RWPE1 (cell line): ENCODE data around the gene TEX30.

Experiments used
- CTCF ChIA-PET: fragments of 350-600 bp; sonication (Branson Sonifier 250); formaldehyde crosslinking; extraction: SDS; loops from one replicate; lab custom pipeline; 2021; lab: Yijun Ruan, JAX
- POLR2A ChIA-PET: fragments of 400-600 bp; formaldehyde crosslinking; extraction: SDS; loops from one replicate; lab custom pipeline; 2020; ENCODE audit warnings: antibody characterized with exemption; ENCODE audit not compliant: low non-redundant PET; lab: Yijun Ruan, JAX
- DNase-seq: peaks from one replicate; pipeline ENCODE4 v3.0.0; 2012; ENCODE audit warnings: low spot score
- H3K27ac ChIP-seq: fragments of 450-650 bp; 2 replicates; pipeline ENCODE4 v1.5.1; 2017
- TF ChIP-seq, protein P1 (sequence below): fragments of 450-650 bp; conservative IDR thresholded peaks from 2 replicates; pipeline ENCODE4 v1.5.1; 2017; ENCODE audit warnings: low read depth, mild to moderate bottlenecking

TEX30 gene

DNA sequence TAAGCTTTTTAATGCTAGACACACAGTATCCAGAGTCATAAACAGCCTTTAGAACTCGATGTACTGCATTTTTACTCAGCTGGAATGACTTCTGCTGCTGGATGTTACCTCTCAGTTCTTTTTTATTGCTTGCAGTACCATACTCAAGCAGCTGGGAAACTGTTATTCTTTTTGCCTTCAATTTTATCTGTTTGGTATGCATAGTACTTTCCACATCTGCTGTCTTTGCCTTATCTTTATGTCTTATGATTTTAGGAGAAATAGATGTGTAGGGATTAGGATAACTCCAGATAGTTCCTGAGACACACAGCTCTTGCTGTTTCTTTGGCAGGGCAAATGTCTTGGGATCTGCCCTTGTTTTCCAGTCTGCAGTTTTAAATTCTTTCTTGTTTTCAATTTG lies 31.5 kb downstream of the TEX30 start:
- no peak overlapping the region for H3K27ac ChIP-seq
- POLR2A ChIA-PET = no interaction called here
- DNase-seq = no peak
- TF ChIP-seq, protein P1, sequence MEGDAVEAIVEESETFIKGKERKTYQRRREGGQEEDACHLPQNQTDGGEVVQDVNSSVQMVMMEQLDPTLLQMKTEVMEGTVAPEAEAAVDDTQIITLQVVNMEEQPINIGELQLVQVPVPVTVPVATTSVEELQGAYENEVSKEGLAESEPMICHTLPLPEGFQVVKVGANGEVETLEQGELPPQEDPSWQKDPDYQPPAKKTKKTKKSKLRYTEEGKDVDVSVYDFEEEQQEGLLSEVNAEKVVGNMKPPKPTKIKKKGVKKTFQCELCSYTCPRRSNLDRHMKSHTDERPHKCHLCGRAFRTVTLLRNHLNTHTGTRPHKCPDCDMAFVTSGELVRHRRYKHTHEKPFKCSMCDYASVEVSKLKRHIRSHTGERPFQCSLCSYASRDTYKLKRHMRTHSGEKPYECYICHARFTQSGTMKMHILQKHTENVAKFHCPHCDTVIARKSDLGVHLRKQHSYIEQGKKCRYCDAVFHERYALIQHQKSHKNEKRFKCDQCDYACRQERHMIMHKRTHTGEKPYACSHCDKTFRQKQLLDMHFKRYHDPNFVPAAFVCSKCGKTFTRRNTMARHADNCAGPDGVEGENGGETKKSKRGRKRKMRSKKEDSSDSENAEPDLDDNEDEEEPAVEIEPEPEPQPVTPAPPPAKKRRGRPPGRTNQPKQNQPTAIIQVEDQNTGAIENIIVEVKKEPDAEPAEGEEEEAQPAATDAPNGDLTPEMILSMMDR = no peak
- CTCF ChIA-PET = interaction anchor here (0.6 kb wide), 2 partner anchors 17 to 27 kb away, joined by 3 to 6 read pairs; no protein-coding TSS in a partner anchor

DNA sequence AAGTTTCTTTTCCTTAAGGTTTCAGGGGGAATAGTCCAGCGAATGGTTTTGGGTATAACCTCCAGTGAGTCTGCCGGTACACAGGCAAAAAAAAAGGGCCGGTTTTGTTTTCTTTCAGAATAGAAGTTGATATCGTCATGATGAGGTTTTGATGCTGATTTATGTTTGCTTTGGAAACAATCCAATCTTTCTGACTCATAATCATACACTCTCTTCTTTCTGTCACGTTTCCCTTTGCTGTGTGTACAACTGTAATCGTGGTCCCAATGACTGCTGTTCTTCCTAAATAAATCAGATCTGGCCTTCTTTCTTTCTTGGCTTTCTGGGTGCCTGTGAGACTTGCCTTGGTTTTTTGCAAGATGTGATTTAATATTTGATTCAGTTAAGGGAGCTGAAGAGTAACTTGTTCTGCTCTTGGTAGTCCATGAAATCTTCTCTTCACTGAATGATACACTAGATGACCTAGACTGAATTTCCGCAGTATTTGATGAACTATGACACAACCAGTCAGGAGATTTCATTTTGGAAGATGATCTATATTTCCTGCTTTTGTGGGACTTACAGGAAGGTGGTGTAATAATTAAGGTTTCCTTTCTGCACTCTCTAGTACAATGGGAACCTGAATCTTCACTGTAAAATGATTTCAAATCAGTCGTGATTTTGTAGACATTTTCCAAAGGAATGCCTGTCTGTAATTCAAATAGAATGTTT lies 43.9 kb downstream of the TEX30 start:
- TF ChIP-seq, protein P1 = no peak
- ChIA-PET POLR2A (no interaction called here), CTCF (interaction anchor here (1.0 kb wide), 1 partner anchor 133 kb away, joined by 3 read pairs; no protein-coding TSS in a partner anchor)
- no peak overlapping the region for H3K27ac ChIP-seq
- peak; percentile 60 for DNase-seq

DNA sequence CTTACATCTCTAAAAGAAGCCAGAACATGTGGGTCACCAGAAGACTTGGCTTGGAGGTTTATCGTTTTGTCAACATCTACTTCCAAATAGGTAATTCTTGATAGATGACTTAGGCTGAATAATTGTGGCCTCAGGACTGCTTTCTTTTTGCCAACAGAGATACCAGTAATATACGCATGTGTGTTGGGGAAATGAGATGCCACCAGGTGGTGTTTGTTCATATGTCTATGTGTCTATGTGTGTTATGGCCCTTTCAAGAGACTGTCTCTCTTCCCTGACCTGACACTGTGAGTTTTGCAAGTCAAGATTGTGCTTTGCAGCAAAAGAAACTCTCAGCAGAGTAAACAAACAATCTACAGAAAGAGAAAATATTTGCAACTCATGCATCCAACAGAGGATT lies 47.2 kb downstream of the TEX30 start:
- CTCF ChIA-PET = interaction anchor here (1.1 kb wide), 1 partner anchor 14 kb away, joined by 9 read pairs; no protein-coding TSS in a partner anchor
- H3K27ac ChIP-seq = no peak overlapping the region
- TF ChIP-seq, protein P1 = no peak
- DNase-seq = peak; percentile 8
- POLR2A ChIA-PET = interaction anchor here (0.6 kb wide), 1 partner anchor 130 kb away, joined by 4 read pairs; no protein-coding TSS in a partner anchor

DNA sequence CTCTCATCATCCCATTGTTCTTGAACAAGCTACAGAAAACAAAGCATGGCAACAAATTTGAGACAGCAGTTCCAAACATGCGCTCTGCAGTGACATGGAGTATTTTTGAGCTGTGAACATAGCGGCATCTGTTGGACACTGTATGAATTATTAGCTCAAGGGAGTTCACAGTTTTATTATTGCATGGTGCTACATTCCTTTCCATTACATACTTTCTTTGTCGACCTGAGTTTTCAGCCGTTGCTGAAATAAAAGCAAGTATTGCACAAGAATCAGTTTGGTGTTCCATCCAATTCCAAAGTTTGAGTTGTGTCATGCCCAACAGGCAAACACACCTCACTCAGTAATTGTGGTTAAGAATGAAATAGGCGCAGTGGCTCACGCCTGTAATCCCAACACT lies 48.7 kb downstream of the TEX30 start:
- peak; percentile 72 for DNase-seq
- peak overlapping the region; percentile 75 for H3K27ac ChIP-seq
- POLR2A ChIA-PET = no interaction called here
- CTCF ChIA-PET = interaction anchor here (0.5 to 1.5 kb wide), 19 partner anchors 8 to 1580 kb away, joined by 3 to 8 read pairs (median 4); partner anchors contain the start of genes BIVM and POGLUT2
- TF ChIP-seq, protein P1 = peak; percentile 81

DNA sequence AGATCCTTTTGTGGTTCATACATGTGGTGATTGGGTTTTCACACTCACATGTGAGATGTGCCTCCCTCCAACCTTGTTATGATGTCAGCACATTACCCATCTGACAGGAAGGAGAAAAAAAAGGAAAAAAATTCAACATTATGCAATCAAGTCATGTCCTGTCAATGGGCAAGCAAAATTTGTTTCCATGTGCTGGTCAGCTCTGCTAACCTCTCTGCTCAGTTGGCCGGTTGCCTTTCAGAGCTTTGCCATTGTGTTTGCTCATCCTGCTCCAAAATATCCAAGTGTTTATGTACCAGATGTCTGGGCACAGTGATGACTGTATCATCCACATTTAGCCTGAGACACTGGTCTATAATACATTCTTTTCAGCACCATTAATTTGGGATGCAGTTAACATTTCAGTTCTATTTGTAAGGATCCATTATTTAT lies 51.8 kb downstream of the TEX30 start:
- H3K27ac ChIP-seq = no peak overlapping the region
- TF ChIP-seq, protein P1 = no peak
- POLR2A ChIA-PET = no interaction called here
- DNase-seq = no peak
- CTCF ChIA-PET = interaction anchor here (0.7 kb wide), 2 partner anchors 61 to 166 kb away, joined by 3 to 5 read pairs; no protein-coding TSS in a partner anchor

DNA sequence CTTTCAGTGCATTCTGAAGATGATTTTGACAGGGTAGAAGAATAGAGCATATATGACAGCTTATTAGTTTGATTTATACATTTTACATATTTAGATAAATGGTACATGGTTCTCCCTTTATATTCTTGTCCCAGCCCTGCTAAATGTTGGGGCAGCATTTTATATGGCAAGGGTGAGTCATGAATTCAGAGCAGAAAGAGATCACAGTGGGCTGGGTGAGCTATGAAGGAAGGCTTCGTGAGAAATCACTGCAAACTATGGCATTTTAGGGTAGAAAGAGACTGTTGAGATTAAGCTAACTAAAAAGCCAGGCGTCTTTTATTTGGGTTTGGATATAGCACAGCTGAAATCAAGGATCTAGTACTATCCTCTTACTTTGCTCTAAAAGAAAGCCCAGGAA lies 54.8 kb downstream of the TEX30 start:
- ChIA-PET CTCF (interaction anchor here (0.6 to 0.7 kb wide), 2 partner anchors 129 to 1452 kb away, joined by 3 read pairs; no protein-coding TSS in a partner anchor), POLR2A (no interaction called here)
- DNase-seq = no peak
- H3K27ac ChIP-seq = no peak overlapping the region
- TF ChIP-seq, protein P1 = no peak
